HG03139 (cell line): Measurements from ENCODE around the gene GNAI3.

Experiments used
- ATAC-seq: cut with Tn5 transposase; IDR thresholded peaks from one replicate; pipeline ENCODE4 v1.9.1; 2021; ENCODE audit not compliant: unreplicated experiment

The GNAI3 gene

DNA sequence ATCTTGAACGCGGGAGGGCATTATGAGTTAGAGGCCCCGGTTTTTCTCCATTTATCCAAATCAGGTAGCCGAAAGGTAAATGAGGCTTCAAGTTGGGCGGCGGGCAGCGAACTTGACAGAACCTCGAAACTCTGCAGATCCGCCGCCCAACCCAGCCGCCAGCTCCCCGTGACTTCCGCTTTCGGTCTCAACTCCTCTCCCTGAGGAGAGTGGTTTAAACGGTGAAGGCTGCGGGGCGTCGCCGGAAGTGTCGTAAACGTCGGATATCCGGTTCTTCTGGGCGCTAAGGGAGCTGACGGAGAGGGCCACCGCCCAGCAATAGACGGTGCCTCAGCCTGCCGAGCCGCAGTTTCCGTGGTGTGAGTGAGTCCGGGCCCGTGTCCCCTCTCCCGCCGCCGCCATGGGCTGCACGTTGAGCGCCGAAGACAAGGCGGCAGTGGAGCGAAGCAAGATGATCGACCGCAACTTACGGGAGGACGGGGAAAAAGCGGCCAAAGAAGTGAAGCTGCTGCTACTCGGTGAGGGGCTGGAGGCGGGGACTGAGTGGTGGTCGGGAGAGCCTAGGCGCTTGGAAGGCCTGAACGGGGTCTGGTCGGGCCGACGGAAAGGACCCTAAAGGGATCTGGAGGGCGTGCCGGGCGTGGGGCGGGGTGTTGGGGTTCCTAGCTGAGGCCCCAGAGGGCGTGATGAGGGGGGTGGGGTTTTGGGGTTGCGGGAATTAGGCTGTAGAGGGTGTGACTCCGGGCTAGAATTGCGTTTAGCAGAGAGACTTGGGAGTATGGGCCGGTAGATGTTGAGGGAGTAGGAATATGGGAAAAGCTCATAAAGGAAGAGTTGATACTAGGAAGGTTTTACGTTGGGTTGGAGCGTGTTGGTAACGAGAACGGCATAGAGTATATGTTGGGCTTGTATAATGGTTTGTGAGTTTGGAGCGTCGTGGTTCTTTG, at the start of gene GNAI3:
TSS of gene GNAI3 (plus strand) at position 295 of the 947 bp plus-strand sequence. CDS start at position 401, 106 bp downstream.
- ATAC-seq, result peak; percentile 84

DNA sequence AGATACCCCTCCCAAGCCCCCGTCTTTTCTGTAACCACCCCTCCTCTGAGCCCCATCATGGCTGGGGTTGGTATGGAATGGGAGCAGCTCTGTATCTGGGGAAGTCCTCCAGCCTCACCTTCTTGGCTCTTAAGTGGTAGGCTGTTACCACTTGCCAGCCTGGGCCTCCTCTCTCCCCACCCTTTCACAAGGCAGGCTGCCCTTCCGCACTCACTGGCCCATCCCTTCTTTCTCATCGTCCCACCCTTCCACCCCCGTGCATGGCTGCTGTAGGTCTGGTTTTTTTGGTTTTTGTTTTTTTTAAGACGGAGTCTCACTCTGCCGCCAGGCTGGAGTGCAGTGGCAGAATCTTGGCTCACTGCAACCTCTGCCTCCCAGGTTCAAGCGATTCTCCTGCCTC, 49.3 kb upstream of the GNAI3 start:
- ATAC-seq, result no peak

DNA sequence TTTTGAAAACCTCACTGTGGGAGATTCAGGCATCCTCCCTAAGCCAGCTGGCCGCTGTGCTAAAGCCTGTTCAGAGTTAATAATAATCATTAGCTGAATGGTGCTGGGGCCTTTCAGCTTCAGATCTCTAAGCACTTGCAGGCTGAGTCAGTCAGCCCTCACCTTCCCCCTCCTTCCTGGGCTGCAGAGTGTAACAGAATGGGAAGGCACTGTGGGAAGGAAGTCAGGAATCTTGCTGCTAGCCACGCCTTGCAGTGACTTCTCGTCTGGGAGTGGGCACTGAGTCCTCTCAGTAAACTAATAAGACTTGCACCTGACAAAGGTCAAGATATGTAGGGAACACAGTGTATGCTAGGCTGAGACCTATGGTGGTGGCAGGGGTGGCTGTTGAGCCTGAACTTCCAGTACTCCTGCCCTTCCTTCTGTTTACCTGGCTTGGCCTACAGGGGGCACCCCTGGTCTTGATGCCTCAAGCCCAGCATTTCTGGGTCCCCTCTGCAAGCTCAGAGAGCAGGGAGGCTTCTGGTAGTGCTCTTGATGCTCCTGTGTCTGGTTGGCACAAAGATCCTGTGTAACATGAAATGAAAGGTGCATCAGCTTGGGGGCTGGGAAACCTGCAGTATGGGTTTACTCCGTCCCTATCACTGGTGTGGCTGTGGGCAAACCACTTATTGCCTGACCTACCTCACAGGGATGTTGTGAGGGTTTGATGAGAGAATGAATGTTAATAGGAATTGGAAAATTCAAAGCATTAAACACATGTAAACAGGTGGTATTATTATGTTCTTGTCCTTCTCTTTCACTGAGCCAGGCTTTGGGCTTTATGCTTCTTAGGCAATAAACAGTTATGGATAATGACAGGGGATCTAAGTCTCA, 48.5 kb upstream of the GNAI3 start:
- no peak for ATAC-seq

DNA sequence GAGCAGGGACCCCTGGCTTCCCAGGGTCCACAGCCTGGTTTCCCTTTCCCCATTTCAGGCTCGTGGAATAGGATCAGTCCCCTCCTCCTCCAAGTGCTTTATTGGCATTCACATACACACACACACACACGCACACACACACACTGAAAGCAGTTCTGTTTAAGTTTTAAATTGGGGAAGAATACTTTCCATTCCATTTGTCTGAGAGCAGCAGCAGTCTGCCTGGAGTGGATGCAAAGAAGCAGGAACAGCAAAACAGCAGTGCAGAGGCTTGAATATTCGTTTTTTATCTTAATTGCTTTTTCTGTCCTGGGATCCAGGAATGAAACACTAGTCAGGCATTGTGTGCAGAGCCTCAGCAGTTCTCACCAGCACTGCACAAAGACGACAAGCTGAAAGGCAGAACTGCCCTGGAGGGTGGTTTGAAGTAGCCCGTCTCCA, 47.5 kb upstream of the GNAI3 start:
- ATAC-seq, result no peak

DNA sequence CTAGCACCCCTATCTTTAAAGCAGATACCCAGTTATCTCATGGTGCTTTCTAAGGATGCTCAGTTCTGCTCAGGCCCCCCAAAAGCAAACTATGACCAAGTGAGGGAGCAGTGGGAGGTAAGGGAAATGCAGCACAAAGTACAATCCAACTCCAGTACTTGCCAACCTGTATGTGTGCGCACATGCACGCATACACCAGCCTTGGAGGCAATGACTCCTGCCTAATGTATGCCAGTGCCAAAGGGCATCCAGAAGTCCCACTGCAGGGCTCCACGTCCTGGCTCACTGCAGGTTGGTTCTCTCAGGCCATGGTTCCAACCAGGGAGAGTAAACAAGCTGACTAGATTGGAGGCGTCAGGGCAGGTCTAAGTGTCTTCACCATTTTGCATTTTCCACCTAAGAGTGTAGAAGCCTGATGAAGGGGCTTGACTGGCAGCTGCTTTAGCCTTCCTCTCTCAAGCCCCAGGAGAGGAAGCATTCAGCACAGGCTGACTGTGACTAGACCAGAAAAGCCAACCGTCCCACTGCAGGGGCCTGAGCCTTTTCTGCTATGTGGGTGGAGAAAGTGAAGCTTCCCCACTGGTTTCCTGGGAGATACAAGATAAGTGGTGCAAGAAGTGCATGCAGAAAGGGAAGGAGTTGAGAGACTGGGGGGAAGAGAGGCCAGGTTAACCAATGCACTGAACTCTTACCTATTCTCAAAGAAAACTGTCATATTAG, 46.6 kb upstream of the GNAI3 start:
- no peak for ATAC-seq

DNA sequence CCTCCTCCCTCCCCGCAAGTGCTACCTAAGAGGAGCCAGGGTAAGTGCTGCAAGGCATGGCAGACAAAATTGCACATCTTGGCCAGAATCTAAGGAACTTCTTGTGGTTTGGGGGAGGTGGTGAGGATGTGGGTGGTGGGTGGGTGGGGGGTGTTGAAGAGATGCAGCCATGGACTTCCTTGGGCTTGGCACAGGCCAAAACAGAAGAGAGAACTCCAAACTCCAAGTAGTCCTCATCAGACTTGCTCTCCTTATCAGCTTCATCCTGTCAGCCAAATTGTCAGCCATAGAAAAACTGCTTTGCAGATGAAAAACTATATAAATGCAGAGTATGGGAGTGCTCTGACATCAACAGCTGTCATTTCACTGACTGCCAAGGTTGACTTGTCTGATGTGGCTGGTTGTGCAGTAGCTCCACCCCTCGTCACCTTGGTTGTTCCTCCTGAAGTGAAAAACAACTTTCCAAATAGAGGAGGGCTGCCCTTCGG, 46.0 kb upstream of the GNAI3 start:
- ATAC-seq, result no peak

DNA sequence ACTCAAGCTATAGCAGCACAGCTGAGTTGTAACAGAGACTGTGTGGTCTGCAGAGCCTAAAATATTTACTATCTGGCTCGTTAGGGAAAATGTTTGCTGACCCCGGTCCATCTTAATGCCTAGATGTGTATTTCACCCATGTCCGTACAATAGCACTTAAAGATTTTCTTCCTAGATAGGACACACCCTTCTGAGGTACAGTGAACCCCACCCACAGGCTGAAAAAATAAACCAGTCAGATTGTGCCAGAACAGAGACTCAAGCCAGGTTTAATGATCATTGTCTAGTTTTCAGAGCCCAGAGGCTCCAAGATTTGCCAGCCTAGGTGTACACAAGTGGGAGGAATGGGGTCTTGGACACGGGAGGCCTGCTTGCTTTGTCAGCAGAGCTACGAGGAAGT, 44.5 kb upstream of the GNAI3 start:
- ATAC-seq, result no peak

DNA sequence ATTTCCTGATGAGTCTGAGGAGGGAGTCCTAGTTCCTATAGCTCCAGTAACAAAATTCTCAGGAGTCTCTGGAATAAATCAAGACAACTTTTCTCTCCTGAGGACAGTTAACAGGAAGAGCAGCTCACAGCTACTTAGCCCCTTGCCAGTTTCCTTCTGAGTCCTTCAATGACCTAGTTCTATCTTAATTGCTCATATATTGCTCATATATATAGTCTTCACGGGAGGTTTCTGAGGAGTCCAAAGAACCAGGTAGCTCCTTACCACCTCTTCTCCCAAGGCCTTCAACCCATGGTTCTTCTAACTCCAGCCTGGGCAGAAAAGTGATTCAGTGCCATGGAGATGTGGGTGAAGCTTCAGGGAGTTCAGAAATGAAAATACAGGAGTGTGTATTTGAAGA, 43.4 kb upstream of the GNAI3 start:
- no peak for ATAC-seq

DNA sequence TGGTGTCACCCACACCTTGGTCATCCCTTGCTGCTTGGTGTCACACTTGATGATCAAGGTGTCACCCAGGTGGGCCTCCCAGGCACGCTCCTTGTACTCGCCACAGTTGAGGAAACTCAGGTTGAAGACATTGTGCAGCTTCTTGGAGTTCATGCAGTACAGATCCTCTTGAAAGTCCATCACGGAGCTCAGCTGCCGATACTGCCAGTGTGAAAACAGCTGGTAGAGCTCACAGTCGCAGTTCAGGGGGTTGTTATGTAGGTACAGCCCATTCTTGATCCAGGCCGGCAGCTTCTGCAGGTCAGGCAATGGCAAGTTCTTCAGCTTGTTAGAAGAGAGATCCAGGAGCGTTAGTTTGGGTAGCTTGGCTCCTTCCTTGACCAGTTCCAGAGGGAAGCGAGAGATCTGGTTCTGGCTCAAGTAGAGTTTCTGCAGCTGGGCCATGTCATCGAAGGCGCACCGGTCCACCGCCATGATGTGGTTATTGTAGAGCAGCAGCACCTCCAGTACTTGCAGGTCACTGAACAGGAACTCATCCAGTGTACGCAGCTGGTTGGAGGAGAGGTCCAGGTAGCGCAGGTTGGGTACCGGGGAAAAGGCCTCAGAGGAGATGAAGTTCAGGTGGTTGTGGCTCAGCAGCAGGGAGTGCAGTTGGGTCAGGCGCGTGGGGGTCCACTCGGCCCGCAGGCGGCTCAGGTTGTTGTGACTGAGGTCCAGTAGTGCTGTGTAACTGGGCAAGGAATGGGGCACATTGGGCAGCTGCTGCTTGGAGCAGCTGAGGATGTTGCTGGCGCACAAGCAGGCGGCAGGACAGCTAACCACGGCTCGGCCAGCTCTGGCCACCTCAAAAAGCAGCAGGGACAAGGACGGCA, 40.2 kb upstream of the GNAI3 start:
- no peak for ATAC-seq

DNA sequence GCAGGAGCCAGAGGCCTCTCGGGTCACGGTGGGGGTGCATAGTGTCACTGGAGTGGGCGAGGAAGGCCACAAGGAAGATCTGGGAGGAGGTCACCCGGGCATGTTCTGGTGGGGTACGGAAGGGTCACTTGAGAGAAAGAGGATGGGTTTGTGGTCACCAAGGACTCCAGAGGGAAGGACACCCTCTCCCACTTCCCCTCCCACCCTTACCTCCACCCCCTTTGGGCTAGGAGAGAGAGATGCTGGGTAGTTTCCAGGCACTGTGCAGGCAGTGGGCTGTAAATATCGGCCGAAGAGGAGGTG, 39.6 kb upstream of the GNAI3 start:
- no peak for ATAC-seq

DNA sequence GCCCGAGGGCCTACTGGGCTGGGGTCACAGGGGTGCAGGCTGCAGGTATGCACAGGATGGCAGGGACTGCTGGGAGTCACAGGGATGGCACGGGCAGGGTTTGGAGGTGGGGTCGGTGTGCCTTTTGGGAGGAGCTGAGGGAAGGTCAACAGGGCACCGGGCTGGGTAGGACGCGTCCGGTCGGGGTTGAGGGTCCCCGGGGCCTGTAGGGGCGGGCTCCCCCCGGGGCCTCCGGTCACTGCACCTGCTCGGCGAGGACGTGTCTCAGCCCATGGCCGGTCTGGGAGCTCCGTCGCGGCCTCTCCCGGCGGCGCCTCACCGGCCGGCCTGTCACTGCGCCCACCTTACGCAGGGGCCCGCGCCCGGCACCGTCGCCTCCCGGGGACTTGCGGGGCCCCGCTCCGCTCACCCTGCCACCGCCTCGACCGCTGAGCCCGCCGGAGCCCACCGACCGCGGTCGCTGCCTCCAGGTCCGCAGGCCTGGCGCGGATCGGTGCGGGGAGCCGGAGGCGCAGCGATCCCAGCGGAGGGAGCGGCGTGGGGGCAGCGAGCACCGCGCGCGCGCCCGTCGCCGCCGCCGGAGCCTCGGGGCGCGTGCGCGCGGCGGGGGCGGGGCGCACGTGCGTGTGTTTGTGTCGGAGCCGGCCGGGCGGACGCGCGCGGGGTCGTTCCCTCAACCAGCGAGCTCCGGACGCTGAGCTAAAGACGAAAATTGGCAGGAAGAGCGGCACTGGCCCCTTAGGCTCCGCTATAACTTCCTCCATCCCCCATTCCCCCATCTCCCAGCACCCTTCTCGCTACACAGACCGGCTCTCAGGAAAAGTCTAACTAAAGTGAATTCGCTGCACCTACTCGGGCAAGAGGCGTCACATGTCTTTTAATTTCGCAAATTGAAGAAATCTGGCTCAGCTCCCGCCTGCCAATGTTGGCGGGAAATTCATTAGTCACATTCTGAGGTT, 39.0 kb upstream of the GNAI3 start, which contains the start of gene AMIGO1:
TSS of gene AMIGO1 (minus strand) at position 552 of the 959 bp plus-strand sequence. CDS start 815 bp downstream, outside the sequence.
- ATAC-seq, result no peak

DNA sequence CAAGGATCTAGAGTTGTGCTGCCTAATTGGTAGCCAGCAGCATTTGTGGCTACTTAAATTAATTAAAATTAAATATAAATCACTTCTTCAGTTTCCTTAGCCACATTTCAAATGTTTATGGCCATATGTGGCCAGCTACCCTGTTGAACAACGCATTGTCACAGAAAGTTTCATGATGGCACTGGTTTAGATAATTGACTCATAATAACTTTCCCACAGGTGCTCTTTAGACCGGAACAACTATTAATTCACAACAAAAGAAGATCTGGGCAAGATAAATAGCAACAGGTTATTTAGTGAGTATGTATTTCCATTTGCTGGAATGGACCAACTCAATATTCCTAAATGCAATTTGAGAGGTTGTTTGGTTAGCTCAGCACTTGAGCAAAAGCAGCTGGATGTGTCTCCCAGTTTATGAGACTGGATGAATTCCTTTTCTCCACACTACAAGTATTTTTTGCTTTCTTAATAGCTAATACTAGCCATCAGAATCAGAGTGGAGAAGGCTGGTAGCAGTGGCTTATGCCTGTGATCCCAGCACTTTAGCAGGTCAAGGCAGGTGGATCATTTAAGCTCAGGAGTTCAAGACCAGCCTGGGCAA, 35.2 kb upstream of the GNAI3 start:
- ATAC-seq, result no peak

DNA sequence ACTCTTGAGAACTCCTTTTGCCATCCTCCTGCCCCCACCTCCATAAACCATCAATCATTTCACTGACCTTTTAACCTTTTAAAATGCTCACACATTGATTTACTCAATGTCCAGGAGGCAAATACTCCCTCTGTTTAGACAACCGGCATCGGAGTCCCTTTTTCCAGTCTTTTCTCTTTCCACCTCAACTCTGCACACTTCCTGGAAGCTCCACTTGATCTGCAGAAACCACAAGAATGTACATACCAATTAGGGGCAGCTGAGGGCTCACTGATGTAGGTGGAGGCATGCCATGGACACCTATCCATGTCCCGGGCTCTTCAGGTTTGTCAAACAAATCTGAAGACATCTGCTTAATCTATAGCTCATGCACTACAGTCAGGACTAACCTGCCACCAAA, 33.6 kb upstream of the GNAI3 start:
- no peak for ATAC-seq

DNA sequence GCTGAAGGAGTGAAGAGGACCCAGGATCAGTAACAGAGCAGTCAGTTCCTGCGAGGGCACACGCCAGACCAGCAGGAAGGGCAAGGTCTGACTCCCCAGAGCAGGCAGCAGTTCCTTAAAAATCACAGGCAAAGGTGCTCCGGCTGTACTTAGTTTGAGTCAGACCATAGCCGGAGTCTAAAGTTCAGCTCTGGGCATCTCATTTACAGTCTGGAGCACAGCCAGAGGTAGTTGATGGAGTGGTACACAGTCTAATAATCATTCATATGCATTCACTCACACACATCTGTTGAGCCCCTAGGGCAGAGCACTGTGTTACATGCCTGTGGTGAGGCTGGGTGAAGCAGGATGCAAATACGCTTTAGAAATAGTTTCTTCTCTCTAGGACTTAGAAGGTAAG, 31.5 kb upstream of the GNAI3 start:
- no peak for ATAC-seq

DNA sequence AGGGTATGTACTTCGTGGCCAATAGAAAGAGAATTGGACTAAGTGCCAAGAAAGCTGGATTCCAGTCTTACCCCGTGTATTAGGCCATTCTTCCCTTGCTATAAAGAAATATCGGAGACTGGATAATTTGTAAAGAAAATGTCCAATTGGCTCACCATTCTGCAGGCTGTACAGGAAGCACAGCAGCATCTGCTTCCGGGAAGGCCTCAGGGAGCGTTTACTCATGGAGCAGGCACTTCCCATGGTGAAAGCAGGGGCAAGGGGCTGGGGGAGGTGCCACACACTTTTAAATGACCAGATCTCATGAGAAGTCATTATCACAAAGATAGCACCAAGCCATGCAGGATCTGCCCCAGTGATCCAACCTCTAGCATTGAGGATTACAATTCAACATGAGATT, 31.1 kb upstream of the GNAI3 start:
- ATAC-seq, result no peak

DNA sequence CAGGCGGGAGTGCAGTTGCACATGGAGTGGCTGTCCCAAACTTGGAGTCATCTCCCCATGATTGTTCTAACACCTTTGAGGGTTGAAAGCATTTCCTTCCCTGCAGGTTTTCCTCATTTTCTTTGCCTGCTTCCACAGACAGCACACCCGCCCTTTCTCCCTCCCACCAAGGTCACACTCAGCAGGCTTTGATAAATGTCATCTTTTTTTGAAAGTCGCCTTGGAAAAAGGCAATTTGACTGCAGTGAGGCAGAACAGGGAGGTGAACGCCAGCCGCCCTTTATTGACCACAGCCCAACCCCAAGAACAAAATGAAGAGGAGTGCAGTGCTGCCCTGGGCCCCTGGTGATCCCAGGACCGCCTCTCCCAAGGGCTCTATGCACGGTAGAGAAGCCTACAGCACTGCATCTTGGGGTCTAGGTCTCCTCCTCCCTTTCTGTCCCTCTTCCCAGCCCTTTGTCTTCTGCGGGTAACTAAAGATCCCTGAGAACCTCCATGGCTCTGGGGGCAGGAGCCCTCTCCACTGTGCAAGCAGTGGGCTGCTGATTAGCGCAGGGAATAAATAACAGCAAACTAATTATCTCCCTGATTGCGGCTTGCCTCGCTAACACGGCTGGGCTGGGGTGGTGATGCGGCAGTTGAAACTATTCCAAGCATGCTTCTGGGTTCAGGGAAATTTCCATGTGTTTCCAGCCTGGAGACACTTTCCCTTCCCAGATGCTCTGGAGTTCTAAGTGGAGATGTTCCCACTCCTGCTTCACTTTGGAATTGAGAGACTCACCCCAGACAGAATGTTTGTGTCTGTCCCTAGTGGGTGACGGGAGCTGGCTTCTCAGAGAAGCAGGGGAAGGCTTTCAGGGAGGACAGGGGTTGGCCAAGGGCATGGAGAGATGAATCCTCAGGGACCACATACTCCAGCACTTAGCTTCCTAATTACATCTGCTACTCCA, 27.1 kb upstream of the GNAI3 start:
- no peak for ATAC-seq

DNA sequence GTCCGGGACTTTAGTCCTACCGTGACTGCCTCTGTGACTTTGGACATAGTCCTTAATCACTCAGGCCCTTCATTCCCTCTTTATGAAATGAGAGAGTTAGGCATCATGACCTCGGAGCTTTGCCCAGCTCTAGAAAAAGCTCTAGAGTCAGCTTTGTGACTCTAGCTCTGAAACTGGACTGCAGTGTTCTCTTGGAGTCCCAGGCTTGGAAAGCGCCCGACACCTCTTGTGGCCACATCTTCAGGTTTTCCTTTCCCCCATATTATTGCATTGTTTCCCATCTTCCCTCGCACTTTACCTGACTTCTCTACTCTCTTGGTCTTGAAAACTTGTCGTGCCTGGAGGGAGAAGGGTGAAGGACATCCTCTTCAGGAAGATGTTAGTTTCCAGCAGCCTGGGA, 26.4 kb upstream of the GNAI3 start:
- no peak for ATAC-seq
